AG04450 (cell line): ENCODE results near the gene TRPV2. TPM values are rescaled to one million over a fixed set of nuclear protein-coding genes. Genes with fewer than 3 reads are reported as not detected.

Experiments
- CTCF ChIA-PET: fragments of 300-600, 350-600 bp; formaldehyde crosslinking; extraction: SDS; loops from one replicate; lab custom pipeline; 2022; ENCODE audit warnings: antibody characterized with exemption, inconsistent platforms; lab: Charles Lee
- POLR2A ChIA-PET: fragments of 350-600 bp; formaldehyde crosslinking; extraction: SDS; loops from one replicate; lab custom pipeline; 2021; ENCODE audit warnings: antibody characterized with exemption, inconsistent platforms; lab: Yijun Ruan, JAX
- DNase-seq: peaks from one replicate; pipeline ENCODE4 v3.0.0-alpha.2; 2011; ENCODE audit warnings: low read depth, low spot score
- H3K27ac ChIP-seq: one replicate; pipeline ENCODE4 v1.5.1; 2012; ENCODE audit warnings: low read depth, low read length, control low read depth
- H3K27me3 ChIP-seq: one replicate; pipeline ENCODE4 v1.6.0; 2012; ENCODE audit warnings: low read length; ENCODE audit not compliant: control insufficient read depth, insufficient read depth
- H3K4me3 ChIP-seq: 2 replicates; pipeline ENCODE4 v1.5.1; 2011; ENCODE audit warnings: mild to moderate bottlenecking, low read depth, low read length, control low read depth
- H3K9me3 ChIP-seq: 2 replicates; pipeline ENCODE4 v1.5.1; 2012; ENCODE audit warnings: low read length; ENCODE audit not compliant: control insufficient read depth, insufficient read depth
- CTCF ChIP-seq: IDR thresholded peaks from 2 replicates; pipeline ENCODE4 v1.5.1; 2011; ENCODE audit warnings: low read depth, low read length, control low read depth, inconsistent platforms
- polyA plus RNA-seq: library from polyadenylated mRNA; depleted of rRNA; stranded (reverse); fragments of >200 nt; gene quantifications from 2 replicates; pipeline ENCODE4 v1.2.3, GENCODE V29; 2011

TRPV2 gene
- polyA plus RNA-seq, 1 experiment: 30.8 TPM

GRCh38 chr17:16475179-16475704 lies 59.9 kb downstream of the TRPV2 start:
- CTCF ChIA-PET: interaction anchor here (1.0 to 2.7 kb wide), 5 partner anchors 21 to 114 kb away, joined by 3 to 11 read pairs (median 4); no protein-coding TSS in a partner anchor
- H3K4me3 ChIP-seq: no peak overlapping the region
- no peak for TF ChIP-seq CTCF
- no peak for DNase-seq
- POLR2A ChIA-PET: interaction anchor here (0.6 to 0.7 kb wide), 2 partner anchors 19 to 24 kb away, joined by 3 to 5 read pairs; no protein-coding TSS in a partner anchor
- H3K9me3 ChIP-seq: no peaks in the 10 kb centered on the region; the same call in 1 of the 2 replicates
- H3K27me3 ChIP-seq: no peaks in the 10 kb centered on the region
- no peak overlapping the region for H3K27ac ChIP-seq

GRCh38 chr17:16477255-16477654 lies 61.9 kb downstream of the TRPV2 start:
- H3K4me3 ChIP-seq: no peak overlapping the region
- H3K27ac ChIP-seq: peak overlapping the region; percentile 87
- no peaks in the 10 kb centered on the region; the same call in 1 of the 2 replicates for H3K9me3 ChIP-seq
- peak; percentile 58 for DNase-seq
- CTCF ChIA-PET: interaction anchor here (0.8 to 2.7 kb wide), 4 partner anchors 23 to 114 kb away, joined by 3 to 11 read pairs (median 4); no protein-coding TSS in a partner anchor
- H3K27me3 ChIP-seq: no peaks in the 10 kb centered on the region
- TF ChIP-seq CTCF: no peak
- POLR2A ChIA-PET: interaction anchor here (0.5 to 0.9 kb wide), 3 partner anchors 14 to 92 kb away, joined by 3 to 4 read pairs (median 3); no protein-coding TSS in a partner anchor

- Histone ChIP-seq H3K4me3 (no peak overlapping the region), H3K9me3 (no peaks in the 10 kb centered on the region; the same call in 1 of the 2 replicates), H3K27me3 (no peaks in the 10 kb centered on the region), H3K27ac (peak overlapping the region; percentile 87)
- POLR2A ChIA-PET: interaction anchor here (0.5 to 0.7 kb wide), 2 partner anchors 14 to 92 kb away, joined by 3 to 4 read pairs; no protein-coding TSS in a partner anchor
- DNase-seq: no peak
- CTCF ChIA-PET: interaction anchor here (1.1 to 2.7 kb wide), 3 partner anchors 24 to 111 kb away, joined by 3 to 11 read pairs (median 4); no protein-coding TSS in a partner anchor
- no peak for TF ChIP-seq CTCF
Measured at GRCh38 chr17:16477666-16478065, 62.3 kb downstream of the TRPV2 start.

GRCh38 chr17:16478649-16479048 lies 63.3 kb downstream of the TRPV2 start:
- no peaks in the 10 kb centered on the region; the same call in 1 of the 2 replicates for H3K9me3 ChIP-seq
- no peak overlapping the region for H3K27ac ChIP-seq
- ChIA-PET CTCF (no interaction called here), POLR2A (no interaction called here)
- no peak for DNase-seq
- no peaks in the 10 kb centered on the region for H3K27me3 ChIP-seq
- TF ChIP-seq CTCF: no peak
- no peak overlapping the region for H3K4me3 ChIP-seq

- H3K4me3 ChIP-seq: no peak overlapping the region
- no peak overlapping the region for H3K27ac ChIP-seq
- H3K27me3 ChIP-seq: no peaks in the 10 kb centered on the region
- no peak for DNase-seq
- POLR2A ChIA-PET: no interaction called here
- no peak for TF ChIP-seq CTCF
- CTCF ChIA-PET: no interaction called here
- no peaks in the 10 kb centered on the region; the same call in 1 of the 2 replicates for H3K9me3 ChIP-seq
Measured at GRCh38 chr17:16479264-16479663, 63.9 kb downstream of the TRPV2 start.
